PC-9 (cell line): ENCODE data around the gene PCDH9.

Experiments
- EZH2 ChIP-seq: fragments of 200-600 bp; sonication (generic); IDR thresholded peaks from 2 replicates; pipeline ENCODE4 v1.8.0; 2017; ENCODE audit warnings: antibody characterized with exemption, low read depth
- TF ChIP-seq, protein P1 (sequence below): fragments of 200-600 bp; sonication (generic); conservative IDR thresholded peaks from 2 replicates; pipeline ENCODE4 v1.6.1; 2017; ENCODE audit warnings: mixed run types, antibody characterized with exemption, mild to moderate bottlenecking, moderate library complexity

DNA sequence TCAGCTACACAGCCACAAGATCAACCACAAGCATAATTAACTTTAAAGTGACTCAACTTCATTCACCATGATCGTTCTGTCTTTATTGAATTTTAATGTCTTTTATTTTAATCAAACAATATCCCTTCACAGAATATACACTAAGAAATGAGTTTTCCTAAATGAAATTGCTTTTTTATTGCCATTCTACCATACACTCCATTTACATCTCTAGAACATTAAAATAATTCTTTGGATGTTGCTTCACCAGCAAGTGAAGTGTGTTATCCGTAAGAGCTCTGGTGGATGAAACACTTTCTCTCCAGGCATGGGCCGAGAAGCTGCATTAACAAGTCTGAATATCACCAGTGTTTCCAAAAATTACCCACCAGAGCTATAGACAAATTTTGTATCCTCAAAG, 789.2 kb downstream of the PCDH9 start:
- TF ChIP-seq, protein P1, sequence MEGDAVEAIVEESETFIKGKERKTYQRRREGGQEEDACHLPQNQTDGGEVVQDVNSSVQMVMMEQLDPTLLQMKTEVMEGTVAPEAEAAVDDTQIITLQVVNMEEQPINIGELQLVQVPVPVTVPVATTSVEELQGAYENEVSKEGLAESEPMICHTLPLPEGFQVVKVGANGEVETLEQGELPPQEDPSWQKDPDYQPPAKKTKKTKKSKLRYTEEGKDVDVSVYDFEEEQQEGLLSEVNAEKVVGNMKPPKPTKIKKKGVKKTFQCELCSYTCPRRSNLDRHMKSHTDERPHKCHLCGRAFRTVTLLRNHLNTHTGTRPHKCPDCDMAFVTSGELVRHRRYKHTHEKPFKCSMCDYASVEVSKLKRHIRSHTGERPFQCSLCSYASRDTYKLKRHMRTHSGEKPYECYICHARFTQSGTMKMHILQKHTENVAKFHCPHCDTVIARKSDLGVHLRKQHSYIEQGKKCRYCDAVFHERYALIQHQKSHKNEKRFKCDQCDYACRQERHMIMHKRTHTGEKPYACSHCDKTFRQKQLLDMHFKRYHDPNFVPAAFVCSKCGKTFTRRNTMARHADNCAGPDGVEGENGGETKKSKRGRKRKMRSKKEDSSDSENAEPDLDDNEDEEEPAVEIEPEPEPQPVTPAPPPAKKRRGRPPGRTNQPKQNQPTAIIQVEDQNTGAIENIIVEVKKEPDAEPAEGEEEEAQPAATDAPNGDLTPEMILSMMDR, result no peak
- no peak for TF ChIP-seq EZH2
